GM18870 (cell line): ENCODE data around the gene DCX.

Experiments used
- ATAC-seq: cut with Tn5 transposase; IDR thresholded peaks from one replicate; pipeline ENCODE4 v1.9.1; 2021; ENCODE audit warnings: moderate library complexity; ENCODE audit not compliant: unreplicated experiment

DCX gene

GRCh38 chrX:111319451-111319850 is 92.5 kb downstream of the DCX start:
- ATAC-seq = no peak

GRCh38 chrX:111318901-111319300 is 93.1 kb downstream of the DCX start:
- no peak for ATAC-seq

- no peak for ATAC-seq
Observed at GRCh38 chrX:111309083-111309482, 102.9 kb downstream of the DCX start.

GRCh38 chrX:111308039-111308438 is 104.0 kb downstream of the DCX start:
- no peak for ATAC-seq

GRCh38 chrX:111302284-111302683 is 109.7 kb downstream of the DCX start:
- no peak for ATAC-seq

- ATAC-seq = no peak
Observed at GRCh38 chrX:111288841-111289240, 123.2 kb downstream of the DCX start.

- ATAC-seq = no peak
Observed at GRCh38 chrX:111284631-111285293, 127.2 kb downstream of the DCX start.

- no peak for ATAC-seq
Observed at GRCh38 chrX:111283446-111283845, 128.5 kb downstream of the DCX start.

- no peak for ATAC-seq
Observed at GRCh38 chrX:111282991-111283390, 129.0 kb downstream of the DCX start.

- ATAC-seq = no peak
Observed at GRCh38 chrX:111282139-111282538, 129.9 kb downstream of the DCX start.

GRCh38 chrX:111270339-111270738 is 141.7 kb downstream of the DCX start, which contains the start of gene CAPN6:
TSS of gene CAPN6 (minus strand) at chrX:111270483. CDS start at chrX:111263936, 6,547 bp downstream.
- ATAC-seq = no peak

- ATAC-seq = no peak
Observed at GRCh38 chrX:111268506-111268905, 143.5 kb downstream of the DCX start.

GRCh38 chrX:111265486-111265885 is 146.5 kb downstream of the DCX start:
- ATAC-seq = no peak

- no peak for ATAC-seq
Observed at GRCh38 chrX:111264385-111264784, 147.6 kb downstream of the DCX start.

GRCh38 chrX:111262086-111262485 is 149.9 kb downstream of the DCX start:
- no peak for ATAC-seq

- no peak for ATAC-seq
Observed at GRCh38 chrX:111260451-111260850, 151.5 kb downstream of the DCX start.

- no peak for ATAC-seq
Observed at GRCh38 chrX:111259559-111259958, 152.4 kb downstream of the DCX start.

- ATAC-seq = no peak
Observed at GRCh38 chrX:111257733-111258132, 154.3 kb downstream of the DCX start.

GRCh38 chrX:111254896-111255693 is 156.9 kb downstream of the DCX start:
- no peak for ATAC-seq

- ATAC-seq = no peak
Observed at GRCh38 chrX:111244235-111244750, 167.7 kb downstream of the DCX start.
